PC-3 (cell line): Measurements from ENCODE around the gene FURIN. TPM values are rescaled to one million over a fixed set of nuclear protein-coding genes. Genes with fewer than 3 reads are reported as not detected.

Experiments used
- ATAC-seq: fragments of 200-7000 bp; cut with Tn5 transposase; 2 replicates; pipeline ENCODE4 v1.9.1; 2020; ENCODE audit warnings: mild to moderate bottlenecking, moderate library complexity
- BruUV-seq: library from RNA; stranded (reverse); fragments of 400-500 nt; replicated peaks from 2 replicates; lab custom pipeline; 2021; lab: Mats Ljungman, UMichigan
- CTCF ChIA-PET: fragments of 300-600 bp; sonication (Branson Sonifier 250); formaldehyde crosslinking; loops from one replicate; lab custom pipeline; 2022; ENCODE audit warnings: antibody characterized with exemption; lab: Charles Lee
- POLR2A ChIA-PET: fragments of 300-600 bp; sonication (Branson Sonifier 250); formaldehyde crosslinking; loops from one replicate; lab custom pipeline; 2022; ENCODE audit warnings: antibody characterized with exemption; ENCODE audit not compliant: unreplicated experiment; lab: Charles Lee
- DNase-seq: peaks from one replicate; pipeline ENCODE4 v3.0.0-alpha.2; 2015
- H2AFZ ChIP-seq: fragments of 300-600 bp; sonication (generic); 2 replicates; pipeline ENCODE4 v1.6.0; 2016; ENCODE audit warnings: antibody characterized with exemption, low read length
- H3F3A ChIP-seq: fragments of 300-600 bp; sonication (generic); one replicate; pipeline ENCODE4 v1.6.0; 2017; ENCODE audit warnings: antibody characterized with exemption, low read length, control low read depth, mild to moderate bottlenecking; ENCODE audit not compliant: unreplicated experiment
- H3K27ac ChIP-seq: fragments of 300-600 bp; sonication (generic); 2 replicates; pipeline ENCODE4 v1.5.1; 2016; ENCODE audit warnings: mild to moderate bottlenecking, low read length
- H3K27me3 ChIP-seq: fragments of 300-600 bp; sonication (generic); 2 replicates; pipeline ENCODE4 v1.6.1; 2016; ENCODE audit warnings: low read length, mixed read lengths
- H3K36me3 ChIP-seq: fragments of 300-600 bp; sonication (generic); 2 replicates; pipeline ENCODE4 v1.6.1; 2016; ENCODE audit warnings: low read depth, mixed run types, low read length, mixed read lengths
- H3K4me1 ChIP-seq: fragments of 300-600 bp; sonication (generic); 2 replicates; pipeline ENCODE4 v1.5.1; 2016; ENCODE audit warnings: low read length; ENCODE audit not compliant: insufficient read depth
- H3K4me2 ChIP-seq: fragments of 300-600 bp; sonication (generic); 2 replicates; pipeline ENCODE4 v1.6.0; 2016; ENCODE audit warnings: low read length
- H3K4me3 ChIP-seq: fragments of 300-600 bp; sonication (generic); 2 replicates; pipeline ENCODE4 v1.5.1; 2016; ENCODE audit warnings: mild to moderate bottlenecking, low read length, mixed read lengths
- H3K79me2 ChIP-seq: fragments of 300-600 bp; sonication (generic); 2 replicates; pipeline ENCODE4 v1.6.1; 2017; ENCODE audit warnings: low read length, mixed read lengths
- H3K9ac ChIP-seq: fragments of 300-600 bp; sonication (generic); 2 replicates; pipeline ENCODE4 v1.6.0; 2016; ENCODE audit warnings: mild to moderate bottlenecking, low read length
- H3K9me2 ChIP-seq: fragments of 300-600 bp; sonication (generic); replicated peaks from 2 replicates; pipeline ENCODE4 v1.6.1; 2016; ENCODE audit warnings: mixed run types, low read length, mixed read lengths
- H3K9me3 ChIP-seq: fragments of 300-600 bp; sonication (generic); 2 replicates; pipeline ENCODE4 v1.6.1; 2016; ENCODE audit warnings: low read length, mixed read lengths
- H4K20me1 ChIP-seq: fragments of 300-600 bp; sonication (generic); 2 replicates; pipeline ENCODE4 v1.6.1; 2016; ENCODE audit warnings: low read length, mixed read lengths
- EZH2 ChIP-seq: fragments of 300-600 bp; sonication (generic); IDR thresholded peaks from one replicate; pipeline ENCODE4 v1.6.1; 2017; ENCODE audit warnings: antibody characterized with exemption, mild to moderate bottlenecking, low read length; ENCODE audit not compliant: unreplicated experiment
- EZH2phosphoT487 ChIP-seq: fragments of 300-600 bp; sonication (generic); IDR thresholded peaks from 2 replicates; pipeline ENCODE4 v1.6.1; 2018; ENCODE audit warnings: mild to moderate bottlenecking, antibody characterized with exemption, low read length, borderline replicate concordance
- intact Hi-C: fragments of 100-400 bp; cut with micrococcal nuclease; formaldehyde crosslinking; loops from 2 replicates; pipeline ENCODE4 v1.9.0; 2023
- total RNA-seq: library from RNA; depleted of rRNA; stranded (reverse); fragments of >200 nt; gene quantifications from 2 replicates; pipeline ENCODE4 v1.2.3, GENCODE V29; 2014
- TF ChIP-seq, protein P1 (sequence below): fragments of 300-600 bp; sonication (generic); conservative IDR thresholded peaks from 2 replicates; pipeline ENCODE4 v1.5.1; 2017; ENCODE audit warnings: antibody characterized with exemption, low read depth, mild to moderate bottlenecking, low read length

The FURIN gene
- total RNA-seq, 1 experiment from 2014 or later, result 39.1 TPM

DNA sequence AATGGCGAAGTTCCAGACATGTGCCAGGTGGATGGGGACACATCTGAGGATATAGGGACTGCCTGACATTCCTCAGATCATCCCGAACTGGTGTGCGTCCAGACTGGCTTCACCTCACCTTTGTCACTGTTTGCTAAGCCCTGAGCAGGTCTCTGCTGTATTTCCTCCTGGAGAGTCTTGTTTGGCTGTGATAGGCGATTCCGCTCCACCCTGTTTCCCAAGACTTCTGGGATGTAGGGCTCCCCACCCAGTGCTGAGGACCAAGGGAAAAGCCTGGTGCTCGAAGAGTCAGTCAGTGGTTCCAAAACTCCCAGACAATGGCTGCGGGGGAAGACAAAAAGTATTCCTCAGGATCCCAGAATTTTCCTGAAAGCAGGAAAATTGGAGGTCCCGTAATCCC is 11.1 kb upstream of the FURIN start:
- ATAC-seq (no peak), DNase-seq (no peak)
- intact Hi-C loops, result no loop called here
- Histone ChIP-seq H3K9ac (no peak overlapping the region), H3K4me1 (peaks cover 21% of the 10 kb centered on the region), H3K27ac (no peak overlapping the region), H3K4me2 (no peak overlapping the region), H3K9me2 (no peaks in the 10 kb centered on the region), H3K4me3 (no peak overlapping the region), H4K20me1 (no peaks in the 10 kb centered on the region), H3K36me3 (no peaks in the 10 kb centered on the region), H3F3A (no peaks in the 10 kb centered on the region), H2AFZ (no peak overlapping the region), H3K79me2 (no peaks in the 10 kb centered on the region), H3K9me3 (no peaks in the 10 kb centered on the region), H3K27me3 (no peaks in the 10 kb centered on the region)
- BruUV-seq, result no TSS peak
- ChIA-PET POLR2A (no interaction called here), CTCF (no interaction called here)
- TF ChIP-seq EZH2phosphoT487, result no peak
- no peak for TF ChIP-seq EZH2
- TF ChIP-seq, protein P1, sequence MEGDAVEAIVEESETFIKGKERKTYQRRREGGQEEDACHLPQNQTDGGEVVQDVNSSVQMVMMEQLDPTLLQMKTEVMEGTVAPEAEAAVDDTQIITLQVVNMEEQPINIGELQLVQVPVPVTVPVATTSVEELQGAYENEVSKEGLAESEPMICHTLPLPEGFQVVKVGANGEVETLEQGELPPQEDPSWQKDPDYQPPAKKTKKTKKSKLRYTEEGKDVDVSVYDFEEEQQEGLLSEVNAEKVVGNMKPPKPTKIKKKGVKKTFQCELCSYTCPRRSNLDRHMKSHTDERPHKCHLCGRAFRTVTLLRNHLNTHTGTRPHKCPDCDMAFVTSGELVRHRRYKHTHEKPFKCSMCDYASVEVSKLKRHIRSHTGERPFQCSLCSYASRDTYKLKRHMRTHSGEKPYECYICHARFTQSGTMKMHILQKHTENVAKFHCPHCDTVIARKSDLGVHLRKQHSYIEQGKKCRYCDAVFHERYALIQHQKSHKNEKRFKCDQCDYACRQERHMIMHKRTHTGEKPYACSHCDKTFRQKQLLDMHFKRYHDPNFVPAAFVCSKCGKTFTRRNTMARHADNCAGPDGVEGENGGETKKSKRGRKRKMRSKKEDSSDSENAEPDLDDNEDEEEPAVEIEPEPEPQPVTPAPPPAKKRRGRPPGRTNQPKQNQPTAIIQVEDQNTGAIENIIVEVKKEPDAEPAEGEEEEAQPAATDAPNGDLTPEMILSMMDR, result no peak

DNA sequence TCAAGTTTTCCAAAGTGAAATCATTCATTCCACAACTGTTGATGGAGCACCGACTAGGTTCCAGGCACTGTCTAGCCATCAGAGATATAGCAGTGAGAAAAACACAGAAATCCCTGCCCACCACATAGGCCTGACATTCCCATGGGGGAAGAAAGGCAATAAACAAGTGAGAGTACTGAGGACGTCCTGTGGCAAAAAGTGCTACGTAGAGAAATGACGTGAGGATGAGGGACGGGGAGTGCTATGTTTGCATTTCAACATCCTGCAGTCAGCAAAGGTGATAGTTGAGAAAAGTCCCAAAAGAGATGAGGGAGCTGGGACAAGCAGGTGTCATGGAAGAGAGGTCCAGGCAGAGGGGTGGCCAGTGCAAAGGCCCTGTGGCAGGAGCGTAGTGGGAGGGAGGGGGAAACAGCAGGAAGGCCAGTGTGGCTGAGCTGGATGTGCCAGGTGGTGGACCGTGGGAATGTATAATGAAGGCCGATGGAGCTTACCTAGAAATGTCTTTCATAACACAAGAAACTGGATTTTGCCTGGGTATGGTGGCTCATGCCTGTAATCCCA is 10.4 kb upstream of the FURIN start:
- Histone ChIP-seq H3K79me2 (no peaks in the 10 kb centered on the region), H3K4me1 (peaks cover 20% of the 10 kb centered on the region), H4K20me1 (no peaks in the 10 kb centered on the region), H3K9ac (no peak overlapping the region), H3K9me2 (no peaks in the 10 kb centered on the region), H3K9me3 (no peaks in the 10 kb centered on the region), H3F3A (no peaks in the 10 kb centered on the region), H3K27me3 (no peaks in the 10 kb centered on the region), H3K27ac (no peak overlapping the region), H3K4me3 (no peak overlapping the region), H3K36me3 (no peaks in the 10 kb centered on the region), H3K4me2 (no peak overlapping the region), H2AFZ (no peak overlapping the region)
- no TSS peak for BruUV-seq
- ChIA-PET POLR2A (no interaction called here), CTCF (no interaction called here)
- TF ChIP-seq EZH2phosphoT487 (no peak), EZH2 (no peak)
- TF ChIP-seq, protein P1, result no peak
- intact Hi-C loops, result no loop called here
- ATAC-seq (no peak), DNase-seq (no peak)

DNA sequence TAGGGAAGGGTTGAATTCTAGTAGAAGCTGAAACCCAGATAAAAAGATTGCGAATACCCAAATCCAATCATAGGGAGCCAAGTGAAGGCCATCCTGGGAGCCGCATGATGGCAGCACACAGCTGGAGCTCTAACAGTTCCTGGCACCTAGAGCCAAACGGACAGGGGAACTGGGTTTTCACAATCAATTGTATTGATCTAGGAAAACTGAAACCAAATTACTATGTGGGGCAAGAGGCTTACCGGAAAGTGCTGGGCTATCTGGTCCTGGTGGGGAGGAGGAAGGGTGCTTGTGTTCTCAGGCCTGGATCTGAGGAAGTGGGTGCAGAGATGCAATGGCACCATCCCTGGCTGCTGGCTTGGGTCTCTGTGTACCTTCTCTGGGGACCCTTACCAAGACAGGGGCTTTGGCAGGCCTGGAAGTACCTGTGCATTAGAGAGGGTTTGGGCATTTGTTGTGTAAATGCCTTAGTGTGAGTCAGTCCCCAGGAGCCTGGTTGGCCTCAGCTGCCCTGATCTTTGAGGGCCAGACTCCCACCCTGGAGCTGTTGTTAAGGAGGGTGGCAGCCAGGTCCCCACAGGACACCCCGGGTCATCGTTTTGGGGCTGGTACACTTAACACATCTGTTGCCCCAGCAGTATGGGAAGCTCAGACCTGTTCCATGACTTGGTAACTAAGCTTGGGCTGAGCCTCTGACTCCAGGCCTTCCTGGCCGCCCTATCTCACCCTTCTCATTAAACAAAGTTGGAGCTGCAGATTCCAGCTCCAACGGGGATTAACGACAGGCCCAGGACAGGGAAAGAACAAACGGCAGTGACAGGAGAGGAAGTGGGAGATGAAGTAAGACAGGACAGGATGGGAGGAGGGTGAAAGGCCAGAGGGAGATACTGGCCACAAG is 8.9 kb upstream of the FURIN start:
- Histone ChIP-seq H2AFZ (no peak overlapping the region), H3K79me2 (no peaks in the 10 kb centered on the region), H3K9me3 (no peaks in the 10 kb centered on the region), H3K9ac (no peak overlapping the region), H3K27ac (no peak overlapping the region), H3F3A (no peaks in the 10 kb centered on the region), H3K9me2 (no peaks in the 10 kb centered on the region), H4K20me1 (no peaks in the 10 kb centered on the region), H3K4me1 (peaks cover 35% of the 10 kb centered on the region), H3K4me2 (no peak overlapping the region), H3K4me3 (no peak overlapping the region), H3K36me3 (no peaks in the 10 kb centered on the region), H3K27me3 (no peaks in the 10 kb centered on the region)
- POLR2A ChIA-PET, result no interaction called here
- DNase-seq (no peak), ATAC-seq (no peak)
- BruUV-seq, result no TSS peak
- CTCF ChIA-PET, result interaction anchor here (0.5 kb wide), 1 partner anchor 218 kb away, joined by 5 read pairs; no protein-coding TSS in a partner anchor
- intact Hi-C loops, result no loop called here
- TF ChIP-seq EZH2phosphoT487 (no peak), EZH2 (no peak)
- TF ChIP-seq, protein P1, result no peak
